ENCODE results near the gene PEMT. TPM values are rescaled to one million over a fixed set of nuclear protein-coding genes. Genes with fewer than 3 reads are reported as not detected.

PEMT gene
- total RNA-seq, 1 experiment from 2014 or later = 27.0 TPM

DNA sequence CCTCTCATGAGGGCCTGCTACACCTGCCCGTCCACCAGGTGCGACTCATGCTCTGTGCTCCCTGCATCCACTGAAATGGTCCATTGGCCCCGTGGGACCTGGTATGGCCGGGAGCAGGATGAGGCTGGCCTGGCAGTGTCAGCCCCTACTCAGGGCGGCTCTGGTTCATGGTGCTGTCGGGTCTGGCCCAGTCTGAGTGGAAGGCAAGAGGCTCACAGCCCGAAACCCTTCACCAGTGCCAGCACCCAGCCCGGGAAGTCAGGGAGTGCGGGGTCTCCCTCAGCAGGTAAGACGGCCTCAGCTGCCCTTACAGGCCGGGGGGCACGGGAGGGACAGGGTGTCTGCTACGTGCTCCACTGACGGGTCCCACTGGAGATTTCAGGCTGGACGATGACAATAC lies 54.8 kb downstream of the PEMT start:
- intact Hi-C loops (cut with micrococcal nuclease; ENCODE audit: unreplicated experiment) (no loop called here), in situ Hi-C loops (cut with HindIII; ENCODE audit: low pct_unique_long_range_greater_than_20kb, low sequenced_read_pairs) (no loop called here)
- H3K27me3 ChIP-seq (ENCODE audit: control insufficient read depth, insufficient read depth, low read length) = no peaks in the 10 kb centered on the region
- H3K27ac ChIP-seq (ENCODE audit: low read length) = no peak overlapping the region
- no peaks in the 10 kb centered on the region for H3K9me3 ChIP-seq (ENCODE audit: control insufficient read depth, insufficient read depth, low read depth, low read length)
- CTCF ChIA-PET = no interaction called here
- POLR2A ChIA-PET = interaction anchor here (0.5 kb wide), 1 partner anchor 110 kb away, joined by 7 read pairs; no protein-coding TSS in a partner anchor
- DNase-seq (ENCODE audit: low read depth, low spot score) (no peak), ATAC-seq (no peak)
- TF ChIP-seq SIN3A (IDR thresholded peaks at IDR 0.05; ENCODE audit: borderline replicate concordance, insufficient read depth, low read depth, low read length) = no peak
- TF ChIP-seq, protein P1, sequence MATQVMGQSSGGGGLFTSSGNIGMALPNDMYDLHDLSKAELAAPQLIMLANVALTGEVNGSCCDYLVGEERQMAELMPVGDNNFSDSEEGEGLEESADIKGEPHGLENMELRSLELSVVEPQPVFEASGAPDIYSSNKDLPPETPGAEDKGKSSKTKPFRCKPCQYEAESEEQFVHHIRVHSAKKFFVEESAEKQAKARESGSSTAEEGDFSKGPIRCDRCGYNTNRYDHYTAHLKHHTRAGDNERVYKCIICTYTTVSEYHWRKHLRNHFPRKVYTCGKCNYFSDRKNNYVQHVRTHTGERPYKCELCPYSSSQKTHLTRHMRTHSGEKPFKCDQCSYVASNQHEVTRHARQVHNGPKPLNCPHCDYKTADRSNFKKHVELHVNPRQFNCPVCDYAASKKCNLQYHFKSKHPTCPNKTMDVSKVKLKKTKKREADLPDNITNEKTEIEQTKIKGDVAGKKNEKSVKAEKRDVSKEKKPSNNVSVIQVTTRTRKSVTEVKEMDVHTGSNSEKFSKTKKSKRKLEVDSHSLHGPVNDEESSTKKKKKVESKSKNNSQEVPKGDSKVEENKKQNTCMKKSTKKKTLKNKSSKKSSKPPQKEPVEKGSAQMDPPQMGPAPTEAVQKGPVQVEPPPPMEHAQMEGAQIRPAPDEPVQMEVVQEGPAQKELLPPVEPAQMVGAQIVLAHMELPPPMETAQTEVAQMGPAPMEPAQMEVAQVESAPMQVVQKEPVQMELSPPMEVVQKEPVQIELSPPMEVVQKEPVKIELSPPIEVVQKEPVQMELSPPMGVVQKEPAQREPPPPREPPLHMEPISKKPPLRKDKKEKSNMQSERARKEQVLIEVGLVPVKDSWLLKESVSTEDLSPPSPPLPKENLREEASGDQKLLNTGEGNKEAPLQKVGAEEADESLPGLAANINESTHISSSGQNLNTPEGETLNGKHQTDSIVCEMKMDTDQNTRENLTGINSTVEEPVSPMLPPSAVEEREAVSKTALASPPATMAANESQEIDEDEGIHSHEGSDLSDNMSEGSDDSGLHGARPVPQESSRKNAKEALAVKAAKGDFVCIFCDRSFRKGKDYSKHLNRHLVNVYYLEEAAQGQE (IDR thresholded peaks at IDR 0.05; ENCODE audit: insufficient read depth in 1 of 2, low read depth in 2 of 2, low read length in 1 of 2) = no peak
- TF ChIP-seq POLR2AphosphoS5 (IDR thresholded peaks at IDR 0.05; ENCODE audit: low read depth, low read length) = no peak
- no peak for TF ChIP-seq TCF7L2 (IDR thresholded peaks at IDR 0.05; ENCODE audit: low read depth, low read length)
- TF ChIP-seq, protein P2, sequence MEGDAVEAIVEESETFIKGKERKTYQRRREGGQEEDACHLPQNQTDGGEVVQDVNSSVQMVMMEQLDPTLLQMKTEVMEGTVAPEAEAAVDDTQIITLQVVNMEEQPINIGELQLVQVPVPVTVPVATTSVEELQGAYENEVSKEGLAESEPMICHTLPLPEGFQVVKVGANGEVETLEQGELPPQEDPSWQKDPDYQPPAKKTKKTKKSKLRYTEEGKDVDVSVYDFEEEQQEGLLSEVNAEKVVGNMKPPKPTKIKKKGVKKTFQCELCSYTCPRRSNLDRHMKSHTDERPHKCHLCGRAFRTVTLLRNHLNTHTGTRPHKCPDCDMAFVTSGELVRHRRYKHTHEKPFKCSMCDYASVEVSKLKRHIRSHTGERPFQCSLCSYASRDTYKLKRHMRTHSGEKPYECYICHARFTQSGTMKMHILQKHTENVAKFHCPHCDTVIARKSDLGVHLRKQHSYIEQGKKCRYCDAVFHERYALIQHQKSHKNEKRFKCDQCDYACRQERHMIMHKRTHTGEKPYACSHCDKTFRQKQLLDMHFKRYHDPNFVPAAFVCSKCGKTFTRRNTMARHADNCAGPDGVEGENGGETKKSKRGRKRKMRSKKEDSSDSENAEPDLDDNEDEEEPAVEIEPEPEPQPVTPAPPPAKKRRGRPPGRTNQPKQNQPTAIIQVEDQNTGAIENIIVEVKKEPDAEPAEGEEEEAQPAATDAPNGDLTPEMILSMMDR (IDR thresholded peaks at IDR 0.05) = no peak
- no TSS peak for BruUV-seq (replicated peaks)
- no peaks in the 10 kb centered on the region for H3K4me1 ChIP-seq (ENCODE audit: control insufficient read depth, insufficient read depth, low read length)
- H3K36me3 ChIP-seq (ENCODE audit: control insufficient read depth, insufficient read depth, low read length) = no peaks in the 10 kb centered on the region
- H3K4me3 ChIP-seq (ENCODE audit: low read depth in 2 of 2, low read length in 2 of 2) = no peak overlapping the region

DNA sequence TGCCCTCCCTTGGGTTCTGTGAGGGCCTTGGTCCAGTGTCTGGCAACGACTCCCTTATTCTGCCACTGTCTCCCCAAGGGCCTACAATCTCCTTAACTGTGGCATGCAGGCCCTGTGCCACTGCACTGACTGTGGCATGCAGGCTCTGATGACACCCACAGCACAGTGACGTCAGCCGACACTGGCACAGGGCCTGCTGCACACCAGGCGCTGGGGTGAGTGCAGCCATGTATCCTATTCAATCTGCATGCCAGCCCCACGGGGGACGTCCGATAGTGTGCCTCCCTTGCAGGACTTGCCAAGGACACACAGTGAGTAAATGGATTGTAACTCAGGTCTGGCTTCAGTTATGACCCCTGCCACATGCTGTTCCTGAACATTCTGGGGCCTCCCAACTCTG lies 55.6 kb downstream of the PEMT start:
- BruUV-seq (replicated peaks) = no TSS peak
- ChIA-PET CTCF (interaction anchor here (0.7 kb wide), 1 partner anchor 39 kb away, joined by 4 read pairs; no protein-coding TSS in a partner anchor), POLR2A (interaction anchor here (0.5 kb wide), 1 partner anchor 110 kb away, joined by 7 read pairs; no protein-coding TSS in a partner anchor)
- H3K4me1 ChIP-seq (ENCODE audit: control insufficient read depth, insufficient read depth, low read length) = no peaks in the 10 kb centered on the region
- ATAC-seq (peak; percentile 41; the same call in 1 of the 2 replicates), DNase-seq (ENCODE audit: low read depth, low spot score) (no peak)
- intact Hi-C loops (cut with micrococcal nuclease; ENCODE audit: unreplicated experiment) (no loop called here), in situ Hi-C loops (cut with HindIII; ENCODE audit: low pct_unique_long_range_greater_than_20kb, low sequenced_read_pairs) (no loop called here)
- no peaks in the 10 kb centered on the region for H3K27me3 ChIP-seq (ENCODE audit: control insufficient read depth, insufficient read depth, low read length)
- TF ChIP-seq TCF7L2 (IDR thresholded peaks at IDR 0.05; ENCODE audit: low read depth, low read length) (no peak), POLR2AphosphoS5 (IDR thresholded peaks at IDR 0.05; ENCODE audit: low read depth, low read length) (no peak), SIN3A (IDR thresholded peaks at IDR 0.05; ENCODE audit: borderline replicate concordance, insufficient read depth, low read depth, low read length) (no peak)
- TF ChIP-seq, protein P2 (IDR thresholded peaks at IDR 0.05) = no peak
- TF ChIP-seq, protein P1 (IDR thresholded peaks at IDR 0.05; ENCODE audit: insufficient read depth in 1 of 2, low read depth in 2 of 2, low read length in 1 of 2) = no peak
- H3K36me3 ChIP-seq (ENCODE audit: control insufficient read depth, insufficient read depth, low read length) = no peaks in the 10 kb centered on the region
- H3K9me3 ChIP-seq (ENCODE audit: control insufficient read depth, insufficient read depth, low read depth, low read length) = no peaks in the 10 kb centered on the region
- no peak overlapping the region for H3K4me3 ChIP-seq (ENCODE audit: low read depth in 2 of 2, low read length in 2 of 2)
- no peak overlapping the region for H3K27ac ChIP-seq (ENCODE audit: low read length)

Measured in Panc1 (cell line).